Endothelial cell of hepatic sinusoid (primary cell): ENCODE measurements around the gene BAHCC1.

Experiments used
- in situ Hi-C: cut with HindIII; loops from 2 replicates; pipeline ENCODE4 v1.10.0; 2017; ENCODE audit warnings: low sequenced_read_pairs

The BAHCC1 gene

GRCh38 chr17:81487487-81488275, 92.4 kb downstream of the BAHCC1 start:
- in situ Hi-C loops = no loop called here

GRCh38 chr17:81488276-81488860, 93.1 kb downstream of the BAHCC1 start:
- in situ Hi-C loops = no loop called here

GRCh38 chr17:81489012-81489997, 94.0 kb downstream of the BAHCC1 start:
- in situ Hi-C loops = no loop called here

- in situ Hi-C loops = no loop called here
Observed at GRCh38 chr17:81489998-81490992, 95.0 kb downstream of the BAHCC1 start.

GRCh38 chr17:81491181-81491581, 95.9 kb downstream of the BAHCC1 start:
- in situ Hi-C loops = no loop called here

- in situ Hi-C loops = no loop called here
Observed at GRCh38 chr17:81491761-81492160, 96.5 kb downstream of the BAHCC1 start.

- in situ Hi-C loops = no loop called here
Observed at GRCh38 chr17:81492202-81492601, 96.9 kb downstream of the BAHCC1 start.

- in situ Hi-C loops = no loop called here
Observed at GRCh38 chr17:81492706-81493105, 97.4 kb downstream of the BAHCC1 start.

- in situ Hi-C loops = no loop called here
Observed at GRCh38 chr17:81493198-81494038, 98.2 kb downstream of the BAHCC1 start.

GRCh38 chr17:81494626-81495377, 99.5 kb downstream of the BAHCC1 start:
- in situ Hi-C loops = no loop called here

GRCh38 chr17:81498953-81499600, 103.8 kb downstream of the BAHCC1 start:
- in situ Hi-C loops = no loop called here

- in situ Hi-C loops = no loop called here
Observed at GRCh38 chr17:81499601-81499970, 104.3 kb downstream of the BAHCC1 start.

GRCh38 chr17:81500047-81500446, 104.8 kb downstream of the BAHCC1 start:
- in situ Hi-C loops = no loop called here

- in situ Hi-C loops = no loop called here
Observed at GRCh38 chr17:81502471-81503017, 107.3 kb downstream of the BAHCC1 start.

- in situ Hi-C loops = no loop called here
Observed at GRCh38 chr17:81503619-81504018, 108.4 kb downstream of the BAHCC1 start.

GRCh38 chr17:81508639-81509206, 113.5 kb downstream of the BAHCC1 start:
- in situ Hi-C loops = no loop called here

- in situ Hi-C loops = no loop called here
Observed at GRCh38 chr17:81509207-81509971, 114.1 kb downstream of the BAHCC1 start.
